Parathyroid adenoma (tissue), 2 donors: ENCODE data around the gene B3GNT7.

Source experiments
- H2AFZ ChIP-seq: fragments of 300-600 bp; sonication (generic); one replicate; pipeline ENCODE4 v1.7.0; 2017; ENCODE audit warnings: antibody characterized with exemption, mild to moderate bottlenecking
- H3K27ac ChIP-seq: fragments of 300-600 bp; sonication (generic); one replicate; pipeline ENCODE4 v1.7.0; 2017
- H3K27me3 ChIP-seq: fragments of 300-600 bp; sonication (generic); one replicate; pipeline ENCODE4 v1.7.0; 2017; ENCODE audit warnings: low read length; ENCODE audit not compliant: control insufficient read depth, insufficient read depth
- H3K36me3 ChIP-seq: fragments of 300-600 bp; sonication (generic); one replicate; pipeline ENCODE4 v1.7.0; 2017; ENCODE audit warnings: low read length; ENCODE audit not compliant: control insufficient read depth, insufficient read depth
- H3K4me1 ChIP-seq: fragments of 300-600 bp; sonication (generic); one replicate; pipeline ENCODE4 v1.7.0; 2017; ENCODE audit warnings: control low read depth
- H3K4me2 ChIP-seq: fragments of 300-600 bp; sonication (generic); one replicate; pipeline ENCODE4 v1.7.0; 2017; ENCODE audit warnings: low read length
- H3K4me3 ChIP-seq: fragments of 300-600 bp; sonication (generic); one replicate; pipeline ENCODE4 v1.7.0; 2017; ENCODE audit warnings: low read depth, low read length
- H3K79me2 ChIP-seq: fragments of 300-600 bp; sonication (generic); one replicate; pipeline ENCODE4 v1.7.0; 2017; ENCODE audit warnings: control low read depth
- H3K9ac ChIP-seq: fragments of 300-600 bp; sonication (generic); one replicate; pipeline ENCODE4 v1.7.0; 2017; ENCODE audit warnings: mild to moderate bottlenecking
- H3K9me3 ChIP-seq: fragments of 300-600 bp; sonication (generic); one replicate; pipeline ENCODE4 v1.7.0; 2017; ENCODE audit warnings: low read length; ENCODE audit not compliant: control insufficient read depth
- TF ChIP-seq, protein P1 (sequence below): fragments of 300-600 bp; sonication (generic); IDR thresholded peaks from one replicate; pipeline ENCODE4 v1.7.0; 2017; ENCODE audit warnings: antibody characterized with exemption, mild to moderate bottlenecking
- donor health status: primary hyperparathyroidism.

The B3GNT7 gene

DNA sequence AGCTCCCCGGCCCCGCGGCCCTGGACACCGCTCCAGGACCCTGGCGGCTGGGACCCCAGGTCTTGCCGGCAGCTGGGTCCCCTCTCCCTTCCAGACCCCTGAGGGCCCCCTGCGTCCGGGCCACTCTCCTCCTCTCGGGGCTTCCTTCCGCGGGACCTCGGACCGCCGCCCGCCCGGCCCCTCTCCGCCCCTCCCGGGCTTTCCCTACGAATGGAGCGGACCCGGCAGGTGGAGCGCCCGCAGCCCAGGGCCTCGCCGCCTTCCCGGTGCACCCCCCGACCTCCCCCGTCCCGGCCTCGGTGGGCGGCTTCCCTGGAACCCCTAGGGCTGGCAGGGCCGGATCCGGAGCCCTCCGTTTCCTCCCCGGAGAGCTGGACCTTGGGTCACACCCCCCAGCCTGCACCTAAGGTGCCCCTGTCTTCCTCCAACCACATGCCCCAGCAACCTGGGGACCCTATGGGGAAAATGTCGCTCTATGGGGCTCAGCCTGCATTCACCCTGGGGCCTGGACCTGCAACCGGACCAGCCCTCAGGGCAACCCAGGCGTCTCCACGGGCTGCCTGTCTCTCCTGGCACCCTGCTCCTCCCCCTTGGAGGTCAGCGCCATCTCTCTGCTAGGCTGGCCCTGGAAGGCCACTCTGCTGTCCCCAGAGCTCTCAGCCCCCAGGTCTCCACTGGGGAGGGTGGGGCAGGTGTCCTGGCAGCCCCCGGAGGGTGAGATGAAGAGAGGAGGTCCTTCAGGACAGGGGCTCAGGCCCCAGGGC lies 730 bp downstream of the B3GNT7 start:
- Histone ChIP-seq H3K79me2 (no peaks in the 10 kb centered on the region), H2AFZ (peak overlapping the region; percentile 89), H3K27me3 (no peaks in the 10 kb centered on the region), H3K27ac (no peak overlapping the region), H3K4me3 (no peak overlapping the region), H3K4me1 (peaks cover 5% of the 10 kb centered on the region), H3K9me3 (no peaks in the 10 kb centered on the region), H3K36me3 (no peaks in the 10 kb centered on the region), H3K9ac (no peak overlapping the region), H3K4me2 (no peak overlapping the region)
- TF ChIP-seq, protein P1, sequence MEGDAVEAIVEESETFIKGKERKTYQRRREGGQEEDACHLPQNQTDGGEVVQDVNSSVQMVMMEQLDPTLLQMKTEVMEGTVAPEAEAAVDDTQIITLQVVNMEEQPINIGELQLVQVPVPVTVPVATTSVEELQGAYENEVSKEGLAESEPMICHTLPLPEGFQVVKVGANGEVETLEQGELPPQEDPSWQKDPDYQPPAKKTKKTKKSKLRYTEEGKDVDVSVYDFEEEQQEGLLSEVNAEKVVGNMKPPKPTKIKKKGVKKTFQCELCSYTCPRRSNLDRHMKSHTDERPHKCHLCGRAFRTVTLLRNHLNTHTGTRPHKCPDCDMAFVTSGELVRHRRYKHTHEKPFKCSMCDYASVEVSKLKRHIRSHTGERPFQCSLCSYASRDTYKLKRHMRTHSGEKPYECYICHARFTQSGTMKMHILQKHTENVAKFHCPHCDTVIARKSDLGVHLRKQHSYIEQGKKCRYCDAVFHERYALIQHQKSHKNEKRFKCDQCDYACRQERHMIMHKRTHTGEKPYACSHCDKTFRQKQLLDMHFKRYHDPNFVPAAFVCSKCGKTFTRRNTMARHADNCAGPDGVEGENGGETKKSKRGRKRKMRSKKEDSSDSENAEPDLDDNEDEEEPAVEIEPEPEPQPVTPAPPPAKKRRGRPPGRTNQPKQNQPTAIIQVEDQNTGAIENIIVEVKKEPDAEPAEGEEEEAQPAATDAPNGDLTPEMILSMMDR, result no peak

DNA sequence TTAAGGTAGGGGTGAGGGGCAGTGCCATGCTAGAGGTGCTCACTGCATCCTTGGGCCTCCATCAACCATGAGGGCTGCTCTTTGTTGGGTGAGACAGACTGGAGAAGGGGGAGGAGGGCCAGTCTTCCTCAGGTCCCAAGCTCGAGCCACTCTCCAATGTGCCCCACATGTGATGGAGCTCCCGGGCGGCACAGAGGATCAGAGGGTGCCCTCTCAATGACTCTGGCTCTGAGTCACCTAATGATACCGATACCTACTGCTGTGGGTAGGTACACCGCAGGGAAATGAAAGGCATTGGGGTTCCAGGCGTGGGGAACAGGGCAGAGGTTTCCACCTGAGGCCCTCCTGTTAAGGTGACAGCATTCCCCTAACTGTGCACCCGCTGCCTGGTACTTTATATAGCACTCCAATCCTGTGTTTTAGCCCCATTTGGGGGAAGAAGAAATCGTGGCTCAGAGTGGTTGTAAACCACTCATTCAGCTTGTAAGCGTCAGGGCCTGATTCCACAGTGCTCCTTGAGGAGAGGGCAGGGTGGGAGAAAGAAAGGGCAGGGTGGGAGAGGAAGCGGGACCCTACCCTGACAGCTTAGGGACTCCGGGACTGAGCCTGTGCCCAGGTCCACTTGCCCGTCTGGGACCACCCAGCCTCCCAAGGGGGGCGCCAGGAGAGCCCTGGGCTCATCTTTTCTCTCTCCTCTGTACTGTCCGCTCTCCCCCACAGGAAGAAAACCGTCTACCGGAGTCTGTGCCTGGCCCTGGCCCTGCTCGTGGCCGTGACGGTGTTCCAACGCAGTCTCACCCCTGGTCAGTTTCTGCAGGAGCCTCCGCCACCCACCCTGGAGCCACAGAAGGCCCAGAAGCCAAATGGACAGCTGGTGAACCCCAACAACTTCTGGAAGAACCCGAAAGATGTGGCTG lies 1.8 kb downstream of the B3GNT7 start:
- H3K27me3 ChIP-seq, result no peaks in the 10 kb centered on the region
- no peaks in the 10 kb centered on the region for H3K9me3 ChIP-seq
- H3K27ac ChIP-seq, result no peak overlapping the region
- H3K79me2 ChIP-seq, result no peaks in the 10 kb centered on the region
- H3K36me3 ChIP-seq, result no peaks in the 10 kb centered on the region
- no peak overlapping the region for H2AFZ ChIP-seq
- H3K4me1 ChIP-seq, result peaks cover 5% of the 10 kb centered on the region
- H3K4me3 ChIP-seq, result no peak overlapping the region
- no peak overlapping the region for H3K9ac ChIP-seq
- H3K4me2 ChIP-seq, result no peak overlapping the region
- TF ChIP-seq, protein P1, result no peak

DNA sequence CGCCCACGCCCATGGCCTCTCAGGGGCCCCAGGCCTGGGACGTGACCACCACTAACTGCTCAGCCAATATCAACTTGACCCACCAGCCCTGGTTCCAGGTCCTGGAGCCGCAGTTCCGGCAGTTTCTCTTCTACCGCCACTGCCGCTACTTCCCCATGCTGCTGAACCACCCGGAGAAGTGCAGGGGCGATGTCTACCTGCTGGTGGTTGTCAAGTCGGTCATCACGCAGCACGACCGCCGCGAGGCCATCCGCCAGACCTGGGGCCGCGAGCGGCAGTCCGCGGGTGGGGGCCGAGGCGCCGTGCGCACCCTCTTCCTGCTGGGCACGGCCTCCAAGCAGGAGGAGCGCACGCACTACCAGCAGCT lies 2.4 kb downstream of the B3GNT7 start:
- no peak overlapping the region for H3K4me3 ChIP-seq
- H3K27me3 ChIP-seq, result no peaks in the 10 kb centered on the region
- H3K27ac ChIP-seq, result no peak overlapping the region
- no peak overlapping the region for H2AFZ ChIP-seq
- TF ChIP-seq, protein P1, result no peak
- H3K4me2 ChIP-seq, result no peak overlapping the region
- no peaks in the 10 kb centered on the region for H3K9me3 ChIP-seq
- no peaks in the 10 kb centered on the region for H3K79me2 ChIP-seq
- no peaks in the 10 kb centered on the region for H3K36me3 ChIP-seq
- H3K9ac ChIP-seq, result no peak overlapping the region
- H3K4me1 ChIP-seq, result peaks cover 5% of the 10 kb centered on the region

DNA sequence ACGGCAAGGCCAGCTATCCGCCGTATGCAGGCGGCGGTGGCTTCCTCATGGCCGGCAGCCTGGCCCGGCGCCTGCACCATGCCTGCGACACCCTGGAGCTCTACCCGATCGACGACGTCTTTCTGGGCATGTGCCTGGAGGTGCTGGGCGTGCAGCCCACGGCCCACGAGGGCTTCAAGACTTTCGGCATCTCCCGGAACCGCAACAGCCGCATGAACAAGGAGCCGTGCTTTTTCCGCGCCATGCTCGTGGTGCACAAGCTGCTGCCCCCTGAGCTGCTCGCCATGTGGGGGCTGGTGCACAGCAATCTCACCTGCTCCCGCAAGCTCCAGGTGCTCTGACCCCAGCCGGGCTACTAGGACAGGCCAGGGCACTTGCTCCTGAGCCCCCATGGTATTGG lies 3.1 kb downstream of the B3GNT7 start:
- TF ChIP-seq, protein P1, result no peak
- Histone ChIP-seq H3K4me2 (no peak overlapping the region), H3K4me1 (peaks cover 5% of the 10 kb centered on the region), H2AFZ (no peak overlapping the region), H3K36me3 (no peaks in the 10 kb centered on the region), H3K9ac (no peak overlapping the region), H3K4me3 (no peak overlapping the region), H3K9me3 (no peaks in the 10 kb centered on the region), H3K79me2 (no peaks in the 10 kb centered on the region), H3K27ac (no peak overlapping the region), H3K27me3 (no peaks in the 10 kb centered on the region)
